Osteoblast (primary cell): Measurements from ENCODE around the gene LY6G6D. TPM values are rescaled to one million over a fixed set of nuclear protein-coding genes. Genes with fewer than 3 reads are reported as not detected.

Source experiments
- DNase-seq: peaks from one replicate; pipeline ENCODE4 v3.0.0; 2011; ENCODE audit warnings: low spot score, mixed read lengths; ENCODE audit not compliant: insufficient read length; ENCODE audit errors: missing footprints
- H2AFZ ChIP-seq: 2 replicates; pipeline ENCODE4 v1.6.0; 2011; ENCODE audit warnings: mild to moderate bottlenecking, low read length
- H3K27ac ChIP-seq: 2 replicates; pipeline ENCODE4 v1.5.1; 2011; ENCODE audit warnings: mild to moderate bottlenecking, low read depth, low read length, moderate library complexity
- H3K27me3 ChIP-seq: 2 replicates; pipeline ENCODE4 v1.6.0; 2012; ENCODE audit warnings: mild to moderate bottlenecking, control low read depth, inconsistent platforms, low read length, moderate library complexity; ENCODE audit not compliant: insufficient read depth
- H3K36me3 ChIP-seq: 2 replicates; pipeline ENCODE4 v1.5.1; 2011; ENCODE audit warnings: mild to moderate bottlenecking, low read length, control low read depth, moderate library complexity; ENCODE audit not compliant: insufficient read depth
- H3K4me1 ChIP-seq: 2 replicates; pipeline ENCODE4 v1.5.1; 2011; ENCODE audit warnings: mild to moderate bottlenecking, low read length, control low read depth, moderate library complexity; ENCODE audit not compliant: insufficient read depth
- H3K4me2 ChIP-seq: 2 replicates; pipeline ENCODE4 v1.6.0; 2011; ENCODE audit warnings: mild to moderate bottlenecking, low read length; ENCODE audit not compliant: insufficient read depth
- H3K4me3 ChIP-seq: fragments of 200-600 bp; sonication (generic); 3 replicates; pipeline ENCODE4 v1.5.1; 2012; ENCODE audit warnings: mild to moderate bottlenecking, low read length, inconsistent platforms; ENCODE audit not compliant: insufficient read depth
- H3K79me2 ChIP-seq: 2 replicates; pipeline ENCODE4 v1.6.0; 2012; ENCODE audit warnings: mild to moderate bottlenecking, low read length, control low read depth, inconsistent platforms; ENCODE audit not compliant: insufficient read depth
- H3K9me3 ChIP-seq: 2 replicates; pipeline ENCODE4 v1.5.1; 2011; ENCODE audit warnings: low read depth, low read length, control low read depth
- H4K20me1 ChIP-seq: 2 replicates; pipeline ENCODE4 v1.6.0; 2012; ENCODE audit warnings: mild to moderate bottlenecking, low read length, control low read depth; ENCODE audit not compliant: insufficient read depth
- total RNA-seq: library from RNA; depleted of rRNA; stranded (reverse); fragments of >200 nt; gene quantifications from 2 replicates; pipeline ENCODE4 v1.2.3, GENCODE V29; 2012
- TF ChIP-seq, protein P1 (sequence below): IDR thresholded peaks from 2 replicates; pipeline ENCODE4 v1.5.1; 2011; ENCODE audit warnings: mild to moderate bottlenecking, low read depth, low read length, moderate library complexity; ENCODE audit errors: extremely low read depth

LY6G6D gene
- total RNA-seq, 1 donor, result not detected

DNA sequence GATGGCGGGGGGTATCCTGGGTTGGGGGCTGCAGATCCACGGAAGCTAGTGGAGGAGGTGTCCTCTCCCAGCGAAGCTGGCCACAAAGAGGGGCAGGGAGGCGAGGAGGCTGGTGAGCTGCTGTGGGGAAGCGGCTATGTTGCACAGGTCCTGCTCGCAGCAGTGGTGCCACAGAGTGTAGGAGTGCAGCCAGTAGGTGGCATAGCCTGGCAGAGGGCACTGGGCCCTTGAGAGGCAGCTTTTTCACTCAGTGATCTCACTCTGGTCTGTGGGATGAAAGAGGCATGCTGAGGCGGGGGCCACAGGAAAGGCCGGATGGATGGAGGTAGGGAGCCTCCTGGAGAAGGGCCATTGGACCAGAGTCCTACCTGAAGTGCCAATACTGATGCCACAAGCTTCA lies 2.9 kb upstream of the LY6G6D start:
- DNase-seq, result peak; percentile 75
- H3K27ac ChIP-seq, result no peak overlapping the region
- TF ChIP-seq, protein P1, sequence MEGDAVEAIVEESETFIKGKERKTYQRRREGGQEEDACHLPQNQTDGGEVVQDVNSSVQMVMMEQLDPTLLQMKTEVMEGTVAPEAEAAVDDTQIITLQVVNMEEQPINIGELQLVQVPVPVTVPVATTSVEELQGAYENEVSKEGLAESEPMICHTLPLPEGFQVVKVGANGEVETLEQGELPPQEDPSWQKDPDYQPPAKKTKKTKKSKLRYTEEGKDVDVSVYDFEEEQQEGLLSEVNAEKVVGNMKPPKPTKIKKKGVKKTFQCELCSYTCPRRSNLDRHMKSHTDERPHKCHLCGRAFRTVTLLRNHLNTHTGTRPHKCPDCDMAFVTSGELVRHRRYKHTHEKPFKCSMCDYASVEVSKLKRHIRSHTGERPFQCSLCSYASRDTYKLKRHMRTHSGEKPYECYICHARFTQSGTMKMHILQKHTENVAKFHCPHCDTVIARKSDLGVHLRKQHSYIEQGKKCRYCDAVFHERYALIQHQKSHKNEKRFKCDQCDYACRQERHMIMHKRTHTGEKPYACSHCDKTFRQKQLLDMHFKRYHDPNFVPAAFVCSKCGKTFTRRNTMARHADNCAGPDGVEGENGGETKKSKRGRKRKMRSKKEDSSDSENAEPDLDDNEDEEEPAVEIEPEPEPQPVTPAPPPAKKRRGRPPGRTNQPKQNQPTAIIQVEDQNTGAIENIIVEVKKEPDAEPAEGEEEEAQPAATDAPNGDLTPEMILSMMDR, result peak; percentile 36
- no peaks in the 10 kb centered on the region for H3K9me3 ChIP-seq
- H3K4me3 ChIP-seq, result no peak overlapping the region
- no peaks in the 10 kb centered on the region for H4K20me1 ChIP-seq
- no peak overlapping the region for H3K4me2 ChIP-seq
- no peaks in the 10 kb centered on the region for H3K4me1 ChIP-seq
- no peaks in the 10 kb centered on the region for H3K79me2 ChIP-seq
- H3K36me3 ChIP-seq, result no peaks in the 10 kb centered on the region
- H3K27me3 ChIP-seq, result peaks cover 12% of the 10 kb centered on the region
- no peak overlapping the region for H2AFZ ChIP-seq

DNA sequence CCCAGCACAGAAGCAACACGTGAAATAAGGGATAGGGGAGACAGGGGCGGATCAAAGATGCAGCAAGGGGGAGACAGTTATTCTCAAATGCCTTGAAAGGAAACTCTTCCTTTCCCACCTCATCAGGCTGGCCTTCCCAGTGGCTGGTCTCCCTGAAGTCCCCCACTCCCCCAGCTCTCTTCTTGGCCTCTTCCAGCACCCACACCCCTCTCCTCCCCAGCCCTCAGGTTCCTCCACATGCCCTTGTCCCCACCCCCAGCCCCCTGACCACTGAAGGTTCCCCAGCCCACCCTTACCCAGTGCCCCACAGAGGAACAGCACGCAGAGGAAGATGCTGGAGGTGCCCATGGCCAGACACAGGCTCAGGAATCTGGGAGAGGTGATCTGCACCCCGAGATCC lies 1.7 kb upstream of the LY6G6D start:
- TF ChIP-seq, protein P1, result no peak
- no peak overlapping the region for H3K4me3 ChIP-seq
- H4K20me1 ChIP-seq, result no peaks in the 10 kb centered on the region
- peaks cover 12% of the 10 kb centered on the region for H3K27me3 ChIP-seq
- no peaks in the 10 kb centered on the region for H3K36me3 ChIP-seq
- H3K79me2 ChIP-seq, result no peaks in the 10 kb centered on the region
- DNase-seq, result peak; percentile 50
- H2AFZ ChIP-seq, result no peak overlapping the region
- no peak overlapping the region for H3K4me2 ChIP-seq
- no peaks in the 10 kb centered on the region for H3K4me1 ChIP-seq
- H3K9me3 ChIP-seq, result no peaks in the 10 kb centered on the region
- H3K27ac ChIP-seq, result no peak overlapping the region

DNA sequence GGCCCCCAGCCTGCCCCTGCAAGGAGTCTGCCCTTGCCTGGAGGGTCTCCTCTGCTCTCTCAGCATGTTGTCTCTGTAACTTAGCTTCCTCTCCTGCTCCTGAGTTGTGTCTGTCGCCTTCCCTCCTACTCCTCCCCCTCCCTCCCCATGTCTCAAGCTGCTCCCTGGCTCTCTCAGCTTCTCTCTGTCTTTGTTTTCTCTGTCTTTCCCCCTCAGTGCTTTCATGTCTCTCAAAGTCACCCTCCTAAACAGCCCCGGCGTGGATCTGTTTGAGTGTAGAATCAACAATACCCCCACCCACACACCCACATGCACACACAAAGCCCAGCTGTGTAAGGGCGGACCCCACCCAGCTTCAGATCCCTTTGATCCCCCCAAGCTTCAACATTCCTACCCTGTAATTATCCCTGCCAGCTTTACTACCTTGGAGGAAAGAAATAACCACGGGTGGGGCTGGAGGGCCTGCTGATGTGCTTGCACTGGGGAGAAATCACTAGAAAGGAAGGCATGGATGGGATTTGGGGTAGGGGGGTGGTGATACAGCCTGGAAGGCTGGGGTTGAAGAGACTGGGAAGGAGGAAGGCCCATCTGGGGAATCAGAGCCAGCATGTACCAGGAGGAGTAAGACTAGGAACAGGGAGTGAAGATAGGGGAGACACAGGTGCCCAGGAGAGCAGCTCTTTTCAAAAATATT lies 1.0 kb upstream of the LY6G6D start:
- Histone ChIP-seq H3K27me3 (peaks cover 12% of the 10 kb centered on the region), H3K4me1 (no peaks in the 10 kb centered on the region), H3K4me2 (no peak overlapping the region), H2AFZ (peak overlapping the region; percentile 47), H4K20me1 (no peaks in the 10 kb centered on the region), H3K9me3 (no peaks in the 10 kb centered on the region), H3K79me2 (no peaks in the 10 kb centered on the region), H3K27ac (no peak overlapping the region), H3K36me3 (no peaks in the 10 kb centered on the region), H3K4me3 (no peak overlapping the region)
- TF ChIP-seq, protein P1, result no peak
- peak; percentile 65 for DNase-seq

DNA sequence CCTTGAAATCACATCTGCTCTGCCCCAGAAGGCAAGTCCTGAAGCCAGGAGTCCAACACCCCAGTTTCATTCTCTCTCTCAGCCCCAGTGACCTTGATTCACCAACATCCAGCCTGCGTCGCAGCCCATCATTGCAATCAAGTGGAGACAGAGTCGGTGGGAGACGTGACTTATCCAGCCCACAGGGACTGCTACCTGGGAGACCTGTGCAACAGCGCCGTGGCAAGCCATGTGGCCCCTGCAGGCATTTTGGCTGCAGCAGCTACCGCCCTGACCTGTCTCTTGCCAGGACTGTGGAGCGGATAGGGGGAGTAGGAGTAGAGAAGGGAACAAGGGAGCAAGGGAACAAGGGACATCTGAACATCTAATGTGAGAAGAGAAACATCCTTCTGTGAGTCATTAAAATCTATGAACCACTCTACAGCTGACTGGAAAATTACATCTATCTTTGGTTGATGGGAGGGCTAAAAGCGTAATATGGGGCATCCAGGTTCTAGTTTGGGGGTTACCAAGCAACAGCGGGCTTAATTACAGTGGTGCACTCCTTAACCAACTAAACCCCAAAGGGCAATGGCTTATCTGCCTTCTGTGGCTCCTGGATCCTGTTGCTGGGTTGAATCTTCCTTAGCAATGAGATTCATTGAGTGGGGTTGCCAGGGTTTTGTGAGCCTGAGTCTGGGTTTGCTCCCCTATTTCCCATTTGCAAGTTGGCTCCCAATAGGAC lies 2.5 kb downstream of the LY6G6D start:
- Histone ChIP-seq H3K79me2 (no peaks in the 10 kb centered on the region), H4K20me1 (no peaks in the 10 kb centered on the region), H3K4me1 (no peaks in the 10 kb centered on the region), H2AFZ (no peak overlapping the region), H3K9me3 (no peaks in the 10 kb centered on the region), H3K4me2 (no peak overlapping the region), H3K36me3 (no peaks in the 10 kb centered on the region), H3K27me3 (peaks cover 6% of the 10 kb centered on the region), H3K4me3 (no peak overlapping the region), H3K27ac (no peak overlapping the region)
- TF ChIP-seq, protein P1, result no peak
- peak; percentile 66 for DNase-seq
